Kidney (tissue), 14 donors: Measurements from ENCODE around the gene MAGEB10. TPM values are rescaled to one million over a fixed set of nuclear protein-coding genes. Genes with fewer than 3 reads are reported as not detected.
"Not testable (repeated sequence)": the region's sequence is repeated elsewhere in the genome, so short reads cannot be mapped to it uniquely, and the experiment has no call there.

Experiments used
- DNase-seq, 5 donors: peaks; one replicate each; pipeline ENCODE4 v3.0.0-alpha.2; 2013 to 2020
- FAIRE-seq: peaks from 2 replicates; lab custom pipeline; 2012; peaks lifted over from hg19 to GRCh38; lab: Jason Lieb, UNC
- H3K27ac ChIP-seq, 2 donors: one replicate each; pipeline ENCODE4 v1.7.0; 2013; ENCODE audit warnings: low read depth in 2 of 2, low read length in 2 of 2, inconsistent platforms in 1 of 2
- H3K27me3 ChIP-seq: one replicate; pipeline ENCODE4 v1.7.1; 2013; ENCODE audit warnings: low read length, inconsistent platforms; ENCODE audit not compliant: control insufficient read depth, insufficient read depth
- H3K36me3 ChIP-seq, 3 donors: one replicate each; pipeline versions ENCODE4 v1.7.0 to v1.7.1; 2013; ENCODE audit warnings: low read length in 3 of 3, control low read depth in 1 of 3, inconsistent platforms in 1 of 3; ENCODE audit not compliant: insufficient read depth in 3 of 3, control insufficient read depth in 2 of 3
- H3K4me1 ChIP-seq, 3 donors: one replicate each; pipeline versions ENCODE4 v1.7.0 to v1.7.1; 2013; ENCODE audit warnings: low read length in 3 of 3, inconsistent platforms in 1 of 3, low read depth in 1 of 3; ENCODE audit not compliant: control insufficient read depth in 2 of 3, insufficient read depth in 2 of 3
- H3K4me3 ChIP-seq, 3 donors: one replicate each; pipeline versions ENCODE4 v1.7.0 to v1.8.1; 2013; ENCODE audit warnings: low read length in 3 of 3, control low read depth in 1 of 3, inconsistent platforms in 1 of 3
- H3K9ac ChIP-seq, 3 donors: one replicate each; pipeline versions ENCODE4 v1.7.0 to v1.7.1; 2013; ENCODE audit warnings: low read length in 3 of 3, control low read depth in 1 of 3, inconsistent platforms in 1 of 3
- H3K9me3 ChIP-seq, 3 donors: one replicate each; pipeline versions ENCODE4 v1.7.0 to v1.7.1; 2013; ENCODE audit warnings: low read length in 3 of 3, control low read depth in 1 of 3, inconsistent platforms in 1 of 3; ENCODE audit not compliant: control insufficient read depth in 2 of 3, insufficient read depth in 1 of 3
- intact Hi-C: fragments of 100-400 bp; cut with DNase I; formaldehyde crosslinking; loops from one replicate; pipeline ENCODE4 v1.11.1; 2022
- polyA plus RNA-seq: library from polyadenylated mRNA; stranded (reverse); fragments of 350-450 nt; fragmentation: Illumina TruSeq; extraction: RNeasy Lipid Tissue Mini Kit (QIAGEN cat#74804); gene quantifications from one replicate; pipeline ENCODE4 v1.2.3, GENCODE V29; 2014; ENCODE audit warnings: low read depth, low replicate concordance; ENCODE audit not compliant: insufficient read depth
- total RNA-seq: library from RNA; stranded (reverse); fragmentation: NEBNext Ultra II Directional; extraction: Animal tissue kit (Norgen Biotek cat#: 25700); gene quantifications from one replicate; pipeline ENCODE4 v1.2.1, GENCODE V29; 2021
- TF ChIP-seq, protein P1 (sequence below): IDR thresholded peaks from 3 replicates; pipeline ENCODE4 v1.5.1; 2012; ENCODE audit warnings: mild to moderate bottlenecking, moderate library complexity, borderline replicate concordance; ENCODE audit not compliant: insufficient read depth; ENCODE audit errors: extremely low read depth
- donor health status: control.
- donor health status: control.
- donor health status: control.
- donor health status: control.
- donor health status: control.
- donor health status: DM: yes; HTN: yes; CAD: no.
- donor health status: Normal renal cell carcinoma (clear cell type).

Gene MAGEB10
- total and polyA plus RNA-seq, 2 donors from 2014 or later: not detected

DNA sequence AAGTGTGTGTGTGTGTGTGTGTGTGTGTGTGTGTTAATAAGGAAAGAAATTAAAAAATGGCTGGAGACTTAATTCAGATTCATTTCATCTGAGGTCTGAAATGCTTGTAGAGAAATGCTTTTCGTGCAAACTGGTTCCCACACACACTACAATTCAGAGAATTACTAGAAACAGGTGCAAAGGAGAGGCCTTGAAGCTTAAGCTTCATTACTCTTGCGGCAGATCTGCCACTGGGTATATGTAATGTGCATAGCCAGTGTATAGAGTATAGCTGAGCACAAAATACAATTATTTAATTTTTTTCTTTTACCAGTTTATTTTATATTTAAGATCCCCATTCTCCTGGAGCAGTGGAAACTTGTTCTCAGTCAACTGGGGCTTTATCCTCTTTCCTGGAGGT lies 31.8 kb upstream of the MAGEB10 start:
- DNase-seq (no peak), FAIRE-seq (no peak)
- Histone ChIP-seq H3K36me3 (no peaks in the 10 kb centered on the region), H3K9ac (no peak overlapping the region), H3K9me3 (no peaks in the 10 kb centered on the region), H3K27me3 (no peaks in the 10 kb centered on the region), H3K4me3 (no peak overlapping the region), H3K4me1 (no peaks in the 10 kb centered on the region), H3K27ac (no peak overlapping the region)
- TF ChIP-seq, protein P1, sequence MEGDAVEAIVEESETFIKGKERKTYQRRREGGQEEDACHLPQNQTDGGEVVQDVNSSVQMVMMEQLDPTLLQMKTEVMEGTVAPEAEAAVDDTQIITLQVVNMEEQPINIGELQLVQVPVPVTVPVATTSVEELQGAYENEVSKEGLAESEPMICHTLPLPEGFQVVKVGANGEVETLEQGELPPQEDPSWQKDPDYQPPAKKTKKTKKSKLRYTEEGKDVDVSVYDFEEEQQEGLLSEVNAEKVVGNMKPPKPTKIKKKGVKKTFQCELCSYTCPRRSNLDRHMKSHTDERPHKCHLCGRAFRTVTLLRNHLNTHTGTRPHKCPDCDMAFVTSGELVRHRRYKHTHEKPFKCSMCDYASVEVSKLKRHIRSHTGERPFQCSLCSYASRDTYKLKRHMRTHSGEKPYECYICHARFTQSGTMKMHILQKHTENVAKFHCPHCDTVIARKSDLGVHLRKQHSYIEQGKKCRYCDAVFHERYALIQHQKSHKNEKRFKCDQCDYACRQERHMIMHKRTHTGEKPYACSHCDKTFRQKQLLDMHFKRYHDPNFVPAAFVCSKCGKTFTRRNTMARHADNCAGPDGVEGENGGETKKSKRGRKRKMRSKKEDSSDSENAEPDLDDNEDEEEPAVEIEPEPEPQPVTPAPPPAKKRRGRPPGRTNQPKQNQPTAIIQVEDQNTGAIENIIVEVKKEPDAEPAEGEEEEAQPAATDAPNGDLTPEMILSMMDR: no peak
- intact Hi-C loops: no loop called here

DNA sequence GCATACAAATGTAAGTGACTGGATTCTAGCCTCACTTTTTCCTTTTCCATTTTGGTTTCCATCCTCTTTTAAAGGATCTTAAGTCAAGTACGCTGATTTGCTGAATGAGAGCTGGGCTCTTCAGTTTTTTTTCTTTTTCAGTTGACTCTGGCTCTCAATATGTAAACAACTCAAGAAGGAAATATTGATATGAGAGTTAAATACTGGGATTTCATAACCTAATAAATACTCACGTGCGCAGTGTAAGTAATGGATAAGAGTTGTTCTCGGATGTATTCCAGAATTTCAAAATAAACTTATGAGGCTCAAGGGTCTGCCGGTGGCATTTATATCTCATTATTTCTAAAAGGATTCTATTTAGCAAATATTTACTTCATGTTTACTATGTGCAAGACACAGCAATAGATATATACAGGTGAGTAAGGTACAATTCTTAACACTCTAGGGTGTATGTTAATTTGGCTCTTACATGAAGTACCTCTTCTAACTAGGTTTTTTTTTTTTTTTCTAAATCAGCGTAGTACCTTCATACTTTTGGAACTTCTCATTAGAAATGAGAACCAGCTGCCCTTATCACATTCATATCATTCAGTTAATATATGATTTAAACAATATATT lies 11.0 kb upstream of the MAGEB10 start:
- Histone ChIP-seq H3K36me3 (no peaks in the 10 kb centered on the region), H3K9me3 (no peaks in the 10 kb centered on the region), H3K27ac (no peak overlapping the region), H3K4me3 (no peak overlapping the region), H3K27me3 (no peaks in the 10 kb centered on the region), H3K4me1 (no peaks in the 10 kb centered on the region), H3K9ac (no peak overlapping the region)
- TF ChIP-seq, protein P1: no peak
- intact Hi-C loops: no loop called here
- no peak for DNase-seq
- peak; percentile 30 for FAIRE-seq

DNA sequence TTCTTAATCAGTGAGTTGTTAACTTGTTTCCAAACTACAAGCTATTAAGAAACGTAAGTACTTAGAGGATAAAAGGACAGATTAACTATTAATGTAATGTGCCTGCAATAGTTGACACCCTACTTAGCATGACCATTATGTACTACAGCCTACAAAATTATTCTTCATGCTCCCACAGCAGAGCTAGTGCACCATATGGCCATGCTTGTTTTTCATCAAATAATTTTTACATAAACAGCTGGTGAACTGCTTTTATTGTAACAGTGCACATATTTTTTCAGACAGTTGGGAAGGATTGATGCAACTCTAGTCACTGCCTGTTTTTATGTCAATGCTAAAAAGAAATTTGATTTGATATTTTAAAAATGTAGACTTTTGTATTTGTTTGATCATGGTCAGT lies 10.2 kb upstream of the MAGEB10 start:
- Histone ChIP-seq H3K27me3 (no peaks in the 10 kb centered on the region), H3K9me3 (no peaks in the 10 kb centered on the region), H3K9ac (no peak overlapping the region), H3K4me3 (no peak overlapping the region), H3K4me1 (no peaks in the 10 kb centered on the region), H3K36me3 (no peaks in the 10 kb centered on the region), H3K27ac (no peak overlapping the region)
- intact Hi-C loops: no loop called here
- FAIRE-seq (no peak), DNase-seq (no peak)
- TF ChIP-seq, protein P1: no peak

DNA sequence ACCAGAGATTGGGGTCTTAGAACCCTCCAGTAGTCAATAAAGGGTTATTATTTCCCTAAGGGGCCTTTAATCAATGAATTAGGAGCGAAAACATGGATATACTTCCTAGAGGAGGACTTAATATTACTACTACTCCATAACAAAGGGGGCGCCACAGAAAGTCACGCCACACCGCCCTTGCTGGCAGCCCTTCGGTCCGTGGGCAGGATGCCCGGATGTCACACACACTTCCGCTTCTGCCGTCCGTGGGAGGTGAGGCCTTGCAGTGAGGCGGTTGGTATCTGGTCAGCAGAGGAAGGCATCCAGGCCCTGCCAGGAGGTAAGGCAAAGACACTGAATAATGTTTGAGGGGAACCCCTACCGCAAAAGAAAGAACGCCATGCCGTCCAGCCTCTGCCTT lies 436 bp downstream of the MAGEB10 start:
- Histone ChIP-seq H3K27me3 (no peaks in the 10 kb centered on the region), H3K9ac (no peak overlapping the region), H3K27ac (no peak overlapping the region), H3K36me3 (no peaks in the 10 kb centered on the region), H3K4me1 (no peaks in the 10 kb centered on the region), H3K9me3 (no peaks in the 10 kb centered on the region), H3K4me3 (no peak overlapping the region)
- FAIRE-seq (no peak), DNase-seq (no peak)
- TF ChIP-seq, protein P1: no peak
- intact Hi-C loops: no loop called here

DNA sequence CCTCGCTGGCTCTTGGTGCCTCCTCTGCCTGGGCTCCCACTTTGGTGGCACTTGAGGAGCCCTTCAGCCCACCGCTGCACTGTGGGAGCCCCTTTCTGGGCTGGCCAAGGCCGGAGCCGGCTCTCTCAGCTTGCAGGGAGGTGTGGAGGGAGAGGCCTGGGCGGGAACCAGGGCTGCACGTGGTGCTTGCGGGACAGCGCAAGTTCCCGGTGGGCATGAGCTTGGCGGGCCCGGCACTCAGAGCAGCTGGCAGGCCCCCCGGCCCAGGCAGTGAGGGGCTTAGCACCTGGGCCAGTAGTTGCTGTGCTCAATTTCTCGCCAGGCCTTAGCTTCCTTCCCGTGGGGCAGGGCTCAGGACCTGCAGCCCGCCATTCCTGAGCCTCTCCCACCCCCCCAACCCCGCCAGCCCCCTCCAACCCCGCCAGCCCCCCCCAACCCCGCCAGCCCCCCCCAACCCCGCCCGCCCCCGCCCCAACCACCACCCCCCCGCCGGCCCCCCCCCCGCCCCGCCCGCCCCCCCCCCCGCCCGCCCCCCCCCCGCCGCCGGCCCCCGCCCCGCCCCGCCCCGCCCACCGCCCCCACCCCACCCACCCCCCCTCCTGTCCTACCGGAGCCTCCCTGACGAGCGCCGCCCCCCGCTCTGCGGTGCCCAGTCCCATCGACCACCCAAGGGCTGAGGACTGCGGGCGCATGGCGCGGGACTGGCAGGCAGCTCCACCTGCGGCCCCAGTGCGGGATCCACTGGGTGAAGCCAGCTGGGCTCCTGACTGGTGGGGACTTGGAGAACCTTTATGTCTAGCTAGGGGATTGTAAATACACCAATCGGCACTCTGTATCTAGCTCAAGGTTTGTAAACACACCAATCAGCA lies 1.4 kb downstream of the MAGEB10 start:
- H3K4me3 ChIP-seq, DNase-seq, intact Hi-C loops, H3K27ac ChIP-seq, FAIRE-seq, H3K9me3 ChIP-seq, H3K9ac ChIP-seq, H3K36me3 ChIP-seq, H3K27me3 ChIP-seq, H3K4me1 ChIP-seq: not testable (repeated sequence)
